ENCODE data around the gene COG8.

GRCh38 chr16:69301187-69301586 lies 38.2 kb downstream of the COG8 start:
- TF ChIP-seq POLR2A (IDR thresholded peaks at IDR 0.05; ENCODE audit: low read depth, low read length) (no peak), CTCF (IDR thresholded peaks at IDR 0.05; ENCODE audit: extremely low read depth in 1 of 2, insufficient read depth in 1 of 2, low read depth in 1 of 2, low read length in 2 of 2) (no peak)

All from endothelial cell of umbilical vein (primary cell).